Measurements from ENCODE around the gene UBE2E3. TPM values are rescaled to one million over a fixed set of nuclear protein-coding genes. Genes with fewer than 3 reads are reported as not detected.

Gene UBE2E3
- total and polyA plus RNA-seq, 4 donors = 50.7 to 66.6 (median 54.2) TPM

- no peak overlapping the region for H3K4me3 ChIP-seq (ENCODE audit: low read length in 2 of 2)
- peaks cover 0 to 5% of the 10 kb centered on the region in 2 donors for H3K4me1 ChIP-seq (ENCODE audit: control insufficient read depth in 1 of 2, insufficient read depth in 2 of 2, low read length in 2 of 2)
- WGBS, 2 donors = 97 to 98% methylated on average over 4 of the region's 4 CpGs
- no peak overlapping the region for H3K27ac ChIP-seq (ENCODE audit: low read depth in 1 of 2, low read length in 2 of 2)
- intact Hi-C loops (cut with DNase I) = no loop called here
- no peak for ATAC-seq (ENCODE audit: low FRiP score)
- no peaks in the 10 kb centered on the region for H3K27me3 ChIP-seq (ENCODE audit: control insufficient read depth in 1 of 2, insufficient read depth in 2 of 2, low read length in 1 of 2)
- no peak for DNase-seq
- H3K9me3 ChIP-seq (ENCODE audit: control insufficient read depth, low read length) = no peaks in the 10 kb centered on the region
- H3K36me3 ChIP-seq (ENCODE audit: control insufficient read depth in 1 of 2, insufficient read depth in 2 of 2, low read length in 1 of 2) = no peaks in the 10 kb centered on the region
These were observed 19.0 kb downstream of the UBE2E3 start for GRCh38 chr2:180999274-180999964.

GRCh38 chr2:181004647-181005325 lies 24.4 kb downstream of the UBE2E3 start:
- no peaks in the 10 kb centered on the region for H3K9me3 ChIP-seq (ENCODE audit: control insufficient read depth, low read length)
- H3K27me3 ChIP-seq (ENCODE audit: control insufficient read depth in 1 of 2, insufficient read depth in 2 of 2, low read length in 1 of 2) = no peaks in the 10 kb centered on the region
- no peaks in the 10 kb centered on the region for H3K36me3 ChIP-seq (ENCODE audit: control insufficient read depth in 1 of 2, insufficient read depth in 2 of 2, low read length in 1 of 2)
- peaks cover 0 to 2% of the 10 kb centered on the region in 2 donors for H3K4me1 ChIP-seq (ENCODE audit: control insufficient read depth in 1 of 2, insufficient read depth in 2 of 2, low read length in 2 of 2)
- DNase-seq (no peak), ATAC-seq (ENCODE audit: low FRiP score) (no peak)
- H3K4me3 ChIP-seq (ENCODE audit: low read length in 2 of 2) = no peak overlapping the region
- 91 to 94% methylated on average over 5 of the region's 5 CpGs for WGBS, 2 donors
- intact Hi-C loops (cut with DNase I) = no loop called here
- H3K27ac ChIP-seq (ENCODE audit: low read depth in 1 of 2, low read length in 2 of 2) = no peak overlapping the region

- Histone ChIP-seq H3K9me3 (ENCODE audit: control insufficient read depth, low read length) (no peaks in the 10 kb centered on the region), H3K27me3 (ENCODE audit: control insufficient read depth in 1 of 2, insufficient read depth in 2 of 2, low read length in 1 of 2) (no peaks in the 10 kb centered on the region), H3K36me3 (ENCODE audit: control insufficient read depth in 1 of 2, insufficient read depth in 2 of 2, low read length in 1 of 2) (no peaks in the 10 kb centered on the region), H3K27ac (ENCODE audit: low read depth in 1 of 2, low read length in 2 of 2) (no peak overlapping the region), H3K4me1 (ENCODE audit: control insufficient read depth in 1 of 2, insufficient read depth in 2 of 2, low read length in 2 of 2) (peaks cover 0 to 2% of the 10 kb centered on the region in 2 donors), H3K4me3 (ENCODE audit: low read length in 2 of 2) (no peak overlapping the region)
- no peak for DNase-seq
- intact Hi-C loops (cut with DNase I) = no loop called here
- no peak for ATAC-seq (ENCODE audit: low FRiP score)
These were observed 24.9 kb downstream of the UBE2E3 start for GRCh38 chr2:181005326-181005655.

GRCh38 chr2:181005809-181006208 lies 25.4 kb downstream of the UBE2E3 start:
- ATAC-seq (ENCODE audit: low FRiP score) = no peak
- Histone ChIP-seq H3K9me3 (ENCODE audit: control insufficient read depth, low read length) (no peaks in the 10 kb centered on the region), H3K4me1 (ENCODE audit: control insufficient read depth in 1 of 2, insufficient read depth in 2 of 2, low read length in 2 of 2) (peaks cover 0 to 2% of the 10 kb centered on the region in 2 donors), H3K27ac (ENCODE audit: low read depth in 1 of 2, low read length in 2 of 2) (no peak overlapping the region), H3K36me3 (ENCODE audit: control insufficient read depth in 1 of 2, insufficient read depth in 2 of 2, low read length in 1 of 2) (no peaks in the 10 kb centered on the region), H3K27me3 (ENCODE audit: control insufficient read depth in 1 of 2, insufficient read depth in 2 of 2, low read length in 1 of 2) (no peaks in the 10 kb centered on the region), H3K4me3 (ENCODE audit: low read length in 2 of 2) (no peak overlapping the region)
- WGBS, 2 donors = 20 to 36% methylated on average over 1 of the region's 1 CpG
- DNase-seq = no peak
- intact Hi-C loops (cut with DNase I) = no loop called here

GRCh38 chr2:181007086-181007837 lies 26.9 kb downstream of the UBE2E3 start:
- no peaks in the 10 kb centered on the region for H3K9me3 ChIP-seq (ENCODE audit: control insufficient read depth, low read length)
- DNase-seq (no peak), ATAC-seq (ENCODE audit: low FRiP score) (no peak)
- H3K27me3 ChIP-seq (ENCODE audit: control insufficient read depth in 1 of 2, insufficient read depth in 2 of 2, low read length in 1 of 2) = no peaks in the 10 kb centered on the region
- no peaks in the 10 kb centered on the region for H3K4me1 ChIP-seq (ENCODE audit: control insufficient read depth in 1 of 2, insufficient read depth in 2 of 2, low read length in 2 of 2)
- WGBS, 2 donors = 90 to 94% methylated on average over 4 of the region's 4 CpGs
- H3K36me3 ChIP-seq (ENCODE audit: control insufficient read depth in 1 of 2, insufficient read depth in 2 of 2, low read length in 1 of 2) = no peaks in the 10 kb centered on the region
- intact Hi-C loops (cut with DNase I) = no loop called here
- no peak overlapping the region for H3K4me3 ChIP-seq (ENCODE audit: low read length in 2 of 2)
- H3K27ac ChIP-seq (ENCODE audit: low read depth in 1 of 2, low read length in 2 of 2) = no peak overlapping the region

GRCh38 chr2:181008407-181008806 lies 28.0 kb downstream of the UBE2E3 start:
- no peak for ATAC-seq (ENCODE audit: low FRiP score)
- no peak for DNase-seq
- H3K36me3 ChIP-seq (ENCODE audit: control insufficient read depth in 1 of 2, insufficient read depth in 2 of 2, low read length in 1 of 2) = no peaks in the 10 kb centered on the region
- H3K4me1 ChIP-seq (ENCODE audit: control insufficient read depth in 1 of 2, insufficient read depth in 2 of 2, low read length in 2 of 2) = peaks cover 0 to 2% of the 10 kb centered on the region in 2 donors
- WGBS, 2 donors = 64 to 72% methylated on average over 3 of the region's 3 CpGs
- intact Hi-C loops (cut with DNase I) = no loop called here
- no peaks in the 10 kb centered on the region for H3K9me3 ChIP-seq (ENCODE audit: control insufficient read depth, low read length)
- H3K27ac ChIP-seq (ENCODE audit: low read depth in 1 of 2, low read length in 2 of 2) = no peak overlapping the region
- H3K27me3 ChIP-seq (ENCODE audit: control insufficient read depth in 1 of 2, insufficient read depth in 2 of 2, low read length in 1 of 2) = no peaks in the 10 kb centered on the region
- H3K4me3 ChIP-seq (ENCODE audit: low read length in 2 of 2) = no peak overlapping the region

GRCh38 chr2:181021199-181021789 lies 40.9 kb downstream of the UBE2E3 start:
- Histone ChIP-seq H3K36me3 (ENCODE audit: control insufficient read depth in 1 of 2, insufficient read depth in 2 of 2, low read length in 1 of 2) (no peaks in the 10 kb centered on the region), H3K4me3 (ENCODE audit: low read length in 2 of 2) (no peak overlapping the region), H3K4me1 (ENCODE audit: control insufficient read depth in 1 of 2, insufficient read depth in 2 of 2, low read length in 2 of 2) (peaks cover 0 to 4% of the 10 kb centered on the region in 2 donors), H3K9me3 (ENCODE audit: control insufficient read depth, low read length) (no peaks in the 10 kb centered on the region), H3K27me3 (ENCODE audit: control insufficient read depth in 1 of 2, insufficient read depth in 2 of 2, low read length in 1 of 2) (no peaks in the 10 kb centered on the region), H3K27ac (ENCODE audit: low read depth in 1 of 2, low read length in 2 of 2) (no peak overlapping the region)
- ATAC-seq (ENCODE audit: low FRiP score) = no peak
- 93 to 95% methylated on average over 1 of the region's 1 CpG for WGBS, 2 donors
- no peak for DNase-seq
- intact Hi-C loops (cut with DNase I) = no loop called here

GRCh38 chr2:181022652-181023051 lies 42.2 kb downstream of the UBE2E3 start:
- WGBS, 2 donors = 93 to 97% methylated on average over 3 of the region's 3 CpGs
- DNase-seq (no peak), ATAC-seq (ENCODE audit: low FRiP score) (no peak)
- Histone ChIP-seq H3K9me3 (ENCODE audit: control insufficient read depth, low read length) (no peaks in the 10 kb centered on the region), H3K4me1 (ENCODE audit: control insufficient read depth in 1 of 2, insufficient read depth in 2 of 2, low read length in 2 of 2) (peaks cover 0 to 2% of the 10 kb centered on the region in 2 donors), H3K4me3 (ENCODE audit: low read length in 2 of 2) (no peak overlapping the region), H3K27me3 (ENCODE audit: control insufficient read depth in 1 of 2, insufficient read depth in 2 of 2, low read length in 1 of 2) (no peaks in the 10 kb centered on the region), H3K27ac (ENCODE audit: low read depth in 1 of 2, low read length in 2 of 2) (no peak overlapping the region), H3K36me3 (ENCODE audit: control insufficient read depth in 1 of 2, insufficient read depth in 2 of 2, low read length in 1 of 2) (no peaks in the 10 kb centered on the region)
- intact Hi-C loops (cut with DNase I) = no loop called here

Measured in aorta (tissue), 5 donors.